Coronary artery (tissue), 2 donors: Measurements from ENCODE around the gene ORAI3.
A peak's percentile ranks its signal among the peaks of the same experiment; 100 is the strongest.

Source experiments
- DNase-seq: peaks from one replicate; pipeline ENCODE4 v3.0.0-alpha.2; 2017; ENCODE audit warnings: low spot score
- H3K27ac ChIP-seq, 2 donors: fragments of 200-600 bp; sonication (generic); one replicate each; pipeline ENCODE4 v1.5.1; 2016 to 2019
- H3K4me3 ChIP-seq: fragments of 200-600 bp; sonication (generic); 2 replicates; pipeline ENCODE4 v1.5.1; 2016; ENCODE audit warnings: mild to moderate bottlenecking, moderate library complexity
- CTCF ChIP-seq: fragments of 200-600 bp; sonication (generic); IDR thresholded peaks from one replicate; pipeline ENCODE4 v1.5.1; 2019; ENCODE audit warnings: antibody characterized with exemption

ORAI3 gene

GRCh38 chr16:30986129-30986991 lies 37.5 kb downstream of the ORAI3 start:
- no peak for DNase-seq
- TF ChIP-seq CTCF, result no peak
- Histone ChIP-seq H3K27ac (peak overlapping the region in 1 of 2 donors; percentile 82), H3K4me3 (peak overlapping the region; percentile 75)

GRCh38 chr16:30987581-30988190 lies 38.8 kb downstream of the ORAI3 start:
- Histone ChIP-seq H3K27ac (no peak overlapping the region), H3K4me3 (no peak overlapping the region)
- no peak for DNase-seq
- no peak for TF ChIP-seq CTCF

GRCh38 chr16:30989469-30990047 lies 40.7 kb downstream of the ORAI3 start:
- H3K4me3 ChIP-seq, result no peak overlapping the region
- no peak for TF ChIP-seq CTCF
- no peak for DNase-seq
- no peak overlapping the region for H3K27ac ChIP-seq

- H3K4me3 ChIP-seq, result no peak overlapping the region
- TF ChIP-seq CTCF, result no peak
- DNase-seq, result no peak
- H3K27ac ChIP-seq, result no peak overlapping the region
Measured at GRCh38 chr16:30990105-30990504, 41.2 kb downstream of the ORAI3 start.

GRCh38 chr16:30991052-30991451 lies 42.2 kb downstream of the ORAI3 start:
- DNase-seq, result no peak
- no peak for TF ChIP-seq CTCF

GRCh38 chr16:30992276-30992780 lies 43.5 kb downstream of the ORAI3 start:
- Histone ChIP-seq H3K4me3 (no peak overlapping the region), H3K27ac (no peak overlapping the region)
- no peak for DNase-seq
- no peak for TF ChIP-seq CTCF

More at GRCh38 chr16:30991052-30991451, 42.2 kb downstream of the ORAI3 start:
- H3K4me3 ChIP-seq, result no peak overlapping the region
- H3K27ac ChIP-seq, result no peak overlapping the region
